Large intestine (tissue), 3 donors: ENCODE measurements around the gene MDM2. TPM values are rescaled to one million over a fixed set of nuclear protein-coding genes. Genes with fewer than 3 reads are reported as not detected.

ENCODE experiments used
- DNase-seq, 2 donors: peaks; one replicate each; pipeline versions ENCODE4 v3.0.0 to v3.0.0-alpha.2; 2013
- H3K27ac ChIP-seq: one replicate; pipeline ENCODE4 v1.5.1; 2013; ENCODE audit warnings: low read length
- H3K27me3 ChIP-seq: 2 replicates; pipeline ENCODE4 v1.6.1; 2013; ENCODE audit warnings: low read length; ENCODE audit not compliant: control insufficient read depth, insufficient read depth
- H3K36me3 ChIP-seq: 2 replicates; pipeline ENCODE4 v1.6.1; 2013; ENCODE audit warnings: low read length; ENCODE audit not compliant: control insufficient read depth, insufficient read depth
- H3K4me1 ChIP-seq: one replicate; pipeline ENCODE4 v1.6.1; 2013; ENCODE audit warnings: low read length; ENCODE audit not compliant: control insufficient read depth, insufficient read depth
- H3K4me3 ChIP-seq: one replicate; pipeline ENCODE4 v1.5.1; 2013; ENCODE audit warnings: low read length
- H3K9me3 ChIP-seq: one replicate; pipeline ENCODE4 v1.6.1; 2013; ENCODE audit warnings: mild to moderate bottlenecking, low read depth, low read length, moderate library complexity; ENCODE audit not compliant: control insufficient read depth
- WGBS: methylation state at CpG from one replicate; pipeline ENCODE4 v1.1.5; 2013; ENCODE audit warnings: low lambda C conversion rate; ENCODE audit not compliant: insufficient coverage; 5-methylcytosine and 5-hydroxymethylcytosine counted together
- polyA plus RNA-seq: library from polyadenylated mRNA; unstranded; fragments of 120-200 nt; gene quantifications from one replicate; pipeline ENCODE4 v1.2.1, GENCODE V29; 2013

Gene MDM2
- polyA plus RNA-seq, 1 donor = 34.9 TPM

- 86% methylated on average over 1 of the region's 3 CpGs for WGBS
- H3K9me3 ChIP-seq = no peaks in the 10 kb centered on the region
- H3K4me3 ChIP-seq = no peak overlapping the region
- no peaks in the 10 kb centered on the region for H3K27me3 ChIP-seq
- no peaks in the 10 kb centered on the region for H3K36me3 ChIP-seq
- DNase-seq = no peak
- H3K4me1 ChIP-seq = no peaks in the 10 kb centered on the region
- H3K27ac ChIP-seq = no peak overlapping the region
Observed at GRCh38 chr12:68864604-68865003, 56.6 kb downstream of the MDM2 start.

- DNase-seq = no peak
- WGBS = 100% methylated on average over 1 of the region's 9 CpGs
- no peak overlapping the region for H3K4me3 ChIP-seq
- no peaks in the 10 kb centered on the region for H3K4me1 ChIP-seq
- no peaks in the 10 kb centered on the region for H3K36me3 ChIP-seq
- H3K27me3 ChIP-seq = no peaks in the 10 kb centered on the region
- H3K27ac ChIP-seq = no peak overlapping the region
- no peaks in the 10 kb centered on the region for H3K9me3 ChIP-seq
Observed at GRCh38 chr12:68865399-68866164, 57.6 kb downstream of the MDM2 start.

GRCh38 chr12:68866950-68867349, 59.0 kb downstream of the MDM2 start:
- H3K27me3 ChIP-seq = no peaks in the 10 kb centered on the region
- H3K36me3 ChIP-seq = no peaks in the 10 kb centered on the region
- H3K4me3 ChIP-seq = no peak overlapping the region
- WGBS = 75% methylated on average over 5 of the region's 6 CpGs
- no peaks in the 10 kb centered on the region for H3K9me3 ChIP-seq
- H3K4me1 ChIP-seq = no peaks in the 10 kb centered on the region
- DNase-seq = no peak
- H3K27ac ChIP-seq = no peak overlapping the region

- Histone ChIP-seq H3K36me3 (no peaks in the 10 kb centered on the region), H3K4me1 (no peaks in the 10 kb centered on the region), H3K9me3 (no peaks in the 10 kb centered on the region), H3K27ac (no peak overlapping the region), H3K4me3 (no peak overlapping the region), H3K27me3 (no peaks in the 10 kb centered on the region)
- WGBS = no CpG with 5 or more reads among the region's 5 CpGs
- DNase-seq = no peak
Observed at GRCh38 chr12:68867606-68868005, 59.6 kb downstream of the MDM2 start.

- Histone ChIP-seq H3K36me3 (no peaks in the 10 kb centered on the region), H3K27me3 (no peaks in the 10 kb centered on the region), H3K4me3 (no peak overlapping the region), H3K27ac (no peak overlapping the region), H3K4me1 (no peaks in the 10 kb centered on the region), H3K9me3 (no peaks in the 10 kb centered on the region)
- no peak for DNase-seq
- 75% methylated on average over 2 of the region's 10 CpGs for WGBS
Observed at GRCh38 chr12:68868043-68868790, 60.2 kb downstream of the MDM2 start.

- no peaks in the 10 kb centered on the region for H3K9me3 ChIP-seq
- H3K4me3 ChIP-seq = no peak overlapping the region
- no peaks in the 10 kb centered on the region for H3K36me3 ChIP-seq
- no CpG with 5 or more reads among the region's 5 CpGs for WGBS
- DNase-seq = no peak
- no peak overlapping the region for H3K27ac ChIP-seq
- no peaks in the 10 kb centered on the region for H3K4me1 ChIP-seq
- no peaks in the 10 kb centered on the region for H3K27me3 ChIP-seq
Observed at GRCh38 chr12:68870011-68870410, 62.0 kb downstream of the MDM2 start.

- no peaks in the 10 kb centered on the region for H3K27me3 ChIP-seq
- no peaks in the 10 kb centered on the region for H3K9me3 ChIP-seq
- no peak overlapping the region for H3K4me3 ChIP-seq
- no peaks in the 10 kb centered on the region for H3K4me1 ChIP-seq
- no peaks in the 10 kb centered on the region for H3K36me3 ChIP-seq
- no CpG with 5 or more reads among the region's 6 CpGs for WGBS
- H3K27ac ChIP-seq = no peak overlapping the region
- no peak for DNase-seq
Observed at GRCh38 chr12:68870443-68870842, 62.5 kb downstream of the MDM2 start.

GRCh38 chr12:68871396-68871795, 63.4 kb downstream of the MDM2 start:
- H3K27ac ChIP-seq = no peak overlapping the region
- DNase-seq = no peak
- H3K9me3 ChIP-seq = no peaks in the 10 kb centered on the region
- WGBS = 80% methylated on average over 2 of the region's 8 CpGs
- no peaks in the 10 kb centered on the region for H3K4me1 ChIP-seq
- no peak overlapping the region for H3K4me3 ChIP-seq
- H3K27me3 ChIP-seq = no peaks in the 10 kb centered on the region
- no peaks in the 10 kb centered on the region for H3K36me3 ChIP-seq

GRCh38 chr12:68871921-68872320, 63.9 kb downstream of the MDM2 start:
- Histone ChIP-seq H3K27me3 (no peaks in the 10 kb centered on the region), H3K27ac (no peak overlapping the region), H3K36me3 (no peaks in the 10 kb centered on the region), H3K4me1 (no peaks in the 10 kb centered on the region), H3K9me3 (no peaks in the 10 kb centered on the region), H3K4me3 (no peak overlapping the region)
- no CpG with 5 or more reads among the region's 6 CpGs for WGBS
- DNase-seq = no peak

- Histone ChIP-seq H3K4me1 (no peaks in the 10 kb centered on the region), H3K27me3 (no peaks in the 10 kb centered on the region), H3K27ac (no peak overlapping the region), H3K9me3 (no peaks in the 10 kb centered on the region), H3K4me3 (no peak overlapping the region), H3K36me3 (no peaks in the 10 kb centered on the region)
- no peak for DNase-seq
- WGBS = no CpG with 5 or more reads among the region's 4 CpGs
Observed at GRCh38 chr12:68873316-68873715, 65.3 kb downstream of the MDM2 start.
